ENCODE results near the gene MYBPHL. TPM values are rescaled to one million over a fixed set of nuclear protein-coding genes. Genes with fewer than 3 reads are reported as not detected.
"Not testable (repeated sequence)": the region's sequence is repeated elsewhere in the genome, so short reads cannot be mapped to it uniquely, and the experiment has no call there.

The MYBPHL gene
- total RNA-seq, 2 experiments from 2014 or later, result not detected

GRCh38 chr1:109309347-109309746 is 2.5 kb upstream of the MYBPHL start:
- H3K27ac Mint-ChIP-seq, result no peak overlapping the region
- H3K9me3 Mint-ChIP-seq, result no peaks in the 10 kb centered on the region
- intact Hi-C loops (cut with micrococcal nuclease), result no loop called here
- ATAC-seq, result no peak
- TF ChIP-seq CTCF (IDR thresholded peaks at IDR 0.05), result no peak
- H3K4me3 Mint-ChIP-seq, result no peak overlapping the region
- no peaks in the 10 kb centered on the region for H3K4me1 Mint-ChIP-seq (ENCODE audit: low read depth)
- no peaks in the 10 kb centered on the region for H3K36me3 Mint-ChIP-seq (ENCODE audit: low read depth)
- no peaks in the 10 kb centered on the region for H3K27me3 Mint-ChIP-seq
- CTCF ChIA-PET, result no interaction called here
- no peak for DNase-seq
- POLR2A ChIA-PET, result no interaction called here

- Mint-ChIP-seq H3K36me3 (ENCODE audit: low read depth) (no peaks in the 10 kb centered on the region), H3K27ac (no peak overlapping the region), H3K4me1 (ENCODE audit: low read depth) (no peaks in the 10 kb centered on the region), H3K27me3 (no peaks in the 10 kb centered on the region), H3K9me3 (no peaks in the 10 kb centered on the region), H3K4me3 (no peak overlapping the region)
- CTCF ChIA-PET, result interaction anchor here (0.7 to 2.7 kb wide), 3 partner anchors 30 to 91 kb away, joined by 3 to 9 read pairs (median 4); no protein-coding TSS in a partner anchor
- POLR2A ChIA-PET, result no interaction called here
- intact Hi-C loops (cut with micrococcal nuclease), result no loop called here
- ATAC-seq (peak; percentile 62), DNase-seq (peak; percentile 24)
- no peak for TF ChIP-seq CTCF (IDR thresholded peaks at IDR 0.05)
These were observed 637 bp upstream of the MYBPHL start for GRCh38 chr1:109307274-109308021.

- H3K4me1 Mint-ChIP-seq (ENCODE audit: low read depth); H3K27ac Mint-ChIP-seq; H3K36me3 Mint-ChIP-seq (ENCODE audit: low read depth); DNase-seq; H3K27me3 Mint-ChIP-seq; ATAC-seq; H3K4me3 Mint-ChIP-seq; H3K9me3 Mint-ChIP-seq; intact Hi-C loops (cut with micrococcal nuclease): not testable (repeated sequence)
- POLR2A ChIA-PET, result interaction anchor here (1.2 kb wide), 1 partner anchor 23 kb away, joined by 3 read pairs; the partner anchor contains the start of gene PSRC1
- CTCF ChIA-PET, result interaction anchor here (1.1 to 2.7 kb wide), 3 partner anchors 24 to 96 kb away, joined by 4 to 9 read pairs (median 7); partner anchors contain the start of gene PSRC1
These were observed 820 bp downstream of the MYBPHL start for GRCh38 chr1:109305991-109306390.

- ATAC-seq (no peak), DNase-seq (no peak)
- no peak overlapping the region for H3K4me3 Mint-ChIP-seq
- no peak for TF ChIP-seq CTCF (IDR thresholded peaks at IDR 0.05)
- H3K27me3 Mint-ChIP-seq, result peaks cover 5% of the 10 kb centered on the region
- H3K36me3 Mint-ChIP-seq (ENCODE audit: low read depth), result no peaks in the 10 kb centered on the region
- CTCF ChIA-PET, result interaction anchor here (1.0 to 1.9 kb wide), 3 partner anchors 22 to 812 kb away, joined by 3 to 7 read pairs (median 7); partner anchors contain the start of gene PSRC1
- H3K9me3 Mint-ChIP-seq, result no peaks in the 10 kb centered on the region
- intact Hi-C loops (cut with micrococcal nuclease), result no loop called here
- H3K4me1 Mint-ChIP-seq (ENCODE audit: low read depth), result no peaks in the 10 kb centered on the region
- H3K27ac Mint-ChIP-seq, result no peak overlapping the region
- POLR2A ChIA-PET, result no interaction called here
These were observed 2.4 kb downstream of the MYBPHL start for GRCh38 chr1:109304226-109304920.

- TF ChIP-seq CTCF (IDR thresholded peaks at IDR 0.05), result no peak
- DNase-seq (no peak), ATAC-seq (no peak)
- ChIA-PET POLR2A (no interaction called here), CTCF (no interaction called here)
- no peaks in the 10 kb centered on the region for H3K36me3 Mint-ChIP-seq (ENCODE audit: low read depth)
- H3K4me1 Mint-ChIP-seq (ENCODE audit: low read depth), result peaks cover 3% of the 10 kb centered on the region
- intact Hi-C loops (cut with micrococcal nuclease), result no loop called here
- H3K9me3 Mint-ChIP-seq, result no peaks in the 10 kb centered on the region
- H3K27ac Mint-ChIP-seq, result no peak overlapping the region
- peaks cover 7% of the 10 kb centered on the region for H3K27me3 Mint-ChIP-seq
- no peak overlapping the region for H3K4me3 Mint-ChIP-seq
These were observed 4.9 kb downstream of the MYBPHL start for GRCh38 chr1:109301874-109302273.

All from activated CD8-positive, alpha-beta T cell treated with anti-CD3 and anti-CD28 coated beads for 36 hours (primary cell).